Bronchial epithelial cell (primary cell): ENCODE results near the gene SERPINH1. TPM values are rescaled to one million over a fixed set of nuclear protein-coding genes. Genes with fewer than 3 reads are reported as not detected.
A peak's percentile ranks its signal among the peaks of the same experiment; 100 is the strongest.

Experiments
- DNase-seq: peaks from one replicate; pipeline ENCODE4 v3.0.0-alpha.2; 2010; ENCODE audit warnings: low read depth
- FAIRE-seq: peaks from 2 replicates; lab custom pipeline; 2011; peaks lifted over from hg19 to GRCh38; lab: Jason Lieb, UNC
- H3K27me3 ChIP-seq: 2 replicates; pipeline ENCODE4 v1.5.1; 2011; ENCODE audit warnings: low read length; ENCODE audit not compliant: control insufficient read depth, insufficient read depth
- H3K36me3 ChIP-seq: 2 replicates; pipeline ENCODE4 v1.5.1; 2011; ENCODE audit warnings: low read length; ENCODE audit not compliant: control insufficient read depth, insufficient read depth
- H3K4me3 ChIP-seq: 2 replicates; pipeline ENCODE4 v1.5.1; 2011; ENCODE audit warnings: mild to moderate bottlenecking, low read depth, low read length, control low read depth
- CTCF ChIP-seq: IDR thresholded peaks from 2 replicates; pipeline ENCODE4 v1.5.1; 2011; ENCODE audit warnings: mild to moderate bottlenecking, moderate library complexity, low read length, control low read depth, inconsistent platforms; ENCODE audit not compliant: insufficient read depth, severe bottlenecking
- total RNA-seq: library from RNA; depleted of rRNA; stranded (reverse); fragments of >200 nt; gene quantifications from 2 replicates; pipeline ENCODE4 v1.2.1, GENCODE V29; 2014

SERPINH1 gene
- 80.8 and 86.9 TPM in 2 replicates for total RNA-seq

DNA sequence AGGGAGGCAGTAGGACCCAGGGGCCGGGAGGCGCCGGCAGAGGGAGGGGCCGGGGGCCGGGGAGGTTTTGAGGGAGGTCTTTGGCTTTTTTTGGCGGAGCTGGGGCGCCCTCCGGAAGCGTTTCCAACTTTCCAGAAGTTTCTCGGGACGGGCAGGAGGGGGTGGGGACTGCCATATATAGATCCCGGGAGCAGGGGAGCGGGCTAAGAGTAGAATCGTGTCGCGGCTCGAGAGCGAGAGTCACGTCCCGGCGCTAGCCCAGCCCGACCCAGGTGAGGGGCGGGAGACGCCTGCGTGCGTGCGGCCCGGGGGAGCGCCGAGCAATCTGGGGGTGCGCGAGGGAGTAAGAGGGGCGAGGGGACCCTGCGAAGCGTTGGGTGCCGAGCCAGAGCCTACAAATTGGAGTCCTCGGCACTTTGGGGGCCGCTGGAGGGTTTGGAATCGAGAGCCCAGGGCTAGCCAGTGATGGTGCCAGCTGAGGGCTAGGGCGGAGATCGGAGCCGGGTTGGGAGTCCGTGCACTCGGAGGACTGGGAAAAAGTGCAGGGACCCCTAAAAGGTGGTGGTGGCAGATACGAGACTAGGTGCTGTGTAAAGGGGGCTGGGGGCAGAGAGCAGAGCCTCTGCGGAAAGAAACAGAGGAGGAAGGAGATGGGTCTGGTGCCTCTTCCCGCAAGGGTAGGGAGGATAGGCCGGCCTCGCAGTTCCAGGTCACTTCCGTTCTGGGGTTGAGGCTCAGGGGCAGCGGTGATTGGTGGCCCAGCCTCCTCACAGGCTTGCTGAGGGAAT is at the start of gene SERPINH1:
TSS of gene SERPINH1 (plus strand) at position 206 of the 788 bp plus-strand sequence. CDS start 4,097 bp downstream, outside the sequence.
- peaks cover 9% of the 10 kb centered on the region for H3K36me3 ChIP-seq
- no peak for FAIRE-seq
- peak within 1 kb of the TSS; percentile 70 for H3K4me3 ChIP-seq
- no peak for TF ChIP-seq CTCF
- peak; percentile 76 for DNase-seq
- no peaks in the 10 kb centered on the region for H3K27me3 ChIP-seq

DNA sequence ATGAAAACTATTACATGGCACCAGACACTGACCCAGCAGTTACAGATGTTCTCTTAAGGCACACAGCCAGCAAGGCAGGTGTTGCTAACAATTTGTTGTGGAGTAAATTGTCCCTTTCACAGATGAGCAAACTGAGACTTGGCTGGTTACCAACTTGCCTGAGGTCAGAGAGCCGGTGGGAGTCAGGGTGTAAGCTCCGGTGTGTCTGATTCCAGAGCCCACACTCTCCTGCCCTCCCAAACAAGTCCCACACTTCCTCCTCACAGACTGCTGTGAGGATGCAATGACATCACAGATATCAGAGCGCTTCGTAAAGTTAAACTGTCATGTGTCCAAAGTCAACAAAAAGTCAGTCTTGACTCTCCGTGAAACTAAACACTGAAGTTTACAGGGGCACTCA is 48.8 kb upstream of the SERPINH1 start:
- no peak overlapping the region for H3K4me3 ChIP-seq
- TF ChIP-seq CTCF, result no peak
- FAIRE-seq, result no peak

DNA sequence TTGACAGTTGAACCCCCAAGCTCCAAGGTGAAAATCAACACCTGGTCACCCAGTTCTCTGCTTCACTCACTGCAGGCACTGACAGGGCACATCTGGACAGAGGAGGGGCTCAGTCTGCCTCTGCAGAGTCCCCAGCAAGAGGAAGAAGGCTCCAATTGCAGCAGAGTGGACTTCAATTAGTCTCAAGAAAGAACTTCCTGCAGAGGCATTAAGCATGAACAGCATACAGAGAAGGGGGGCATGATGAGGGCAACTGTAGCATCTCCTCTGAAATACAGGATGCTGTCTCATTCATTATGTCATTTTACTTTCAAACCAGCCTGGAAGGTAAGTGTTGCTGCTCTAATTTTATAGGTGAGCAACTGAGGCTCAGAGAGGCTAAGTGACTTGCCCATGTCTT is 47.5 kb upstream of the SERPINH1 start:
- H3K4me3 ChIP-seq, result no peak overlapping the region
- FAIRE-seq (no peak), DNase-seq (no peak)
- no peaks in the 10 kb centered on the region for H3K36me3 ChIP-seq
- TF ChIP-seq CTCF, result no peak
- peaks cover 2% of the 10 kb centered on the region for H3K27me3 ChIP-seq

More for the DNA sequence above, 48.8 kb upstream of the SERPINH1 start:
- H3K36me3 ChIP-seq, result no peaks in the 10 kb centered on the region
- peaks cover 2% of the 10 kb centered on the region for H3K27me3 ChIP-seq
- peak; percentile 49 for DNase-seq

DNA sequence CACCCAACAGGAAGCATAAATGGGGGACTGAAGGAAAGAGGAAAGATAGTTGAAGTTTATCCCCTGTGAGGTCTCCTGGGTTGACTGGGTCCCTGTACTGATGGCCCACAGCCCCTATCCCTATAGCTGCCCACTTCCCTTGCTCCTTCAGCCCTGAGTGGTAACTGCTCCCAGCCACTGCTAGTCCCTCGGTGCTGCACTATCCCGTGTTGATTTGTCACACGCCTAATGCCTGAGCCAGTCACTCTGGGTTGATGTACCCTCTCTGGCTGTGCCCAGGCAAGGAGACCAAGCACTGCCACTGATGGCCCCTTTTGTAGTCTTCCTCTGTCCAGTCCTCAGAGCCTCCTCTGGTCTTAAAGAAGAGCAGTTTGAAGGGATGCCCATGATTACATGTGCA is 45.9 kb upstream of the SERPINH1 start:
- Histone ChIP-seq H3K36me3 (no peaks in the 10 kb centered on the region), H3K4me3 (no peak overlapping the region), H3K27me3 (peaks cover 2% of the 10 kb centered on the region)
- DNase-seq, result no peak
- TF ChIP-seq CTCF, result no peak
- no peak for FAIRE-seq

DNA sequence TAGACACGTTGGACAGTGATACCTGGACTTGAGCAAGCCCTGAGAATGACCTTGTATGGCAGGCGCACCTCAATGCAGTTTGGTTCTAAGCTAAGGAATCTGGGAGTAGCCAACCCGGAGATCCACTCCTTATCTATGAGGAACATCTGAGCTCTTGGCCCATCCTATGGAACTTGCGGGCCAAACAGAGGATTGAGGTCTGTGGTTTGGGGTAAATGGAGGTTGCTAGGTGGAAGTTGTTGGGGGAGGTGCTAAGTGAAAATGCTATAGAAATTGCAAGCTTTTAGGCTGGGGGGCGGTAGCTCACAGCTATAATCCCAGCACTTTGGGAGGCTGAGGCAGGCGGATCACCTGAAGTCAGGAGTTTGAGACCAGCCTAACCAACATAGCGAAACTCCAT is 45.2 kb upstream of the SERPINH1 start:
- Histone ChIP-seq H3K27me3 (peaks cover 2% of the 10 kb centered on the region), H3K36me3 (no peaks in the 10 kb centered on the region), H3K4me3 (no peak overlapping the region)
- no peak for TF ChIP-seq CTCF
- FAIRE-seq (no peak), DNase-seq (no peak)
